OCI-M1 (cell line): ENCODE results near the gene CFAP141.
"Not testable (repeated sequence)": the region's sequence is repeated elsewhere in the genome, so short reads cannot be mapped to it uniquely, and the experiment has no call there.

Experiments used
- DNase-seq: peaks from one replicate; lab custom pipeline; 2025; lab: John Stamatoyannopoulos, UW

Gene CFAP141

DNA sequence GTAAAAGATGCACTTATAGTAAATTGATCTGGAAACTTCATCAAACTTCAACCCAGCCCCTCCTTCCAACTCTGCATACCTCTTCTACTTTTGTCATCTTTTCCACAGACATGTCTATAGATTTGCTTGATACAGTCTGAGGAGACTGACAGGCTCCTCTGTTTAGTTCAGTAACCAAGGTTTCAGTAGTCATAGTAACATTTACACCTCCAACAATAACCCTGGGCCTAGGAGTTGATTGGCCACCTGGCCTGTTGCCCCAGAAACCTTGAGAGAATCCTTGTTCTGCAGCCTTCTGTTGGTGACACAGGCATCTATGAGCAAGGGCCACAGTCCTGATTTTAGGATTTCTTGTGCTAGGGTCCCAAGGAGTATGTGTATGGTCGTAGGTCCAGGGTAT lies at the start of gene CFAP141:
CFAP141 (minus strand) TSS at position 138 of the 400 bp plus-strand sequence; CDS start at position 112, 26 bp downstream.
- peak; percentile 20 for DNase-seq

DNA sequence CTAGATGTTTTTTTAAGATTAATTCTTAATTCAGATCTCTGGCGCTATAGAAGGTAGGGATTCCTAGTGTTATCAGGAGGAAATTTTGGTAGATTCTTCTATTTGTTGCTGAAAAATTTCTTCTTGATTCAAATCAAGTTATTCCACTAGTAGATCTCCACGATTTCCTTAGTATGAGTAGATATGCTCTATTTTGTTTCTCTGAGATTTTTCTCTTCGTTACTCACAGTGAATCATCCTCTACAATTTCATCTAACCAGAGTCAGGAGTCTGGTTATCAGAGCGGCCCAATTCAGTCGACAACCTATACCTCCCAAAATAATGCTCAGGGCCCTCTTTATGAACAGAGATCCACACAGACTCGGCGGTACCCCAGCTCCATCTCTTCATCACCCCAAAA lies 47.5 kb upstream of the CFAP141 start:
- DNase-seq, result no peak

DNA sequence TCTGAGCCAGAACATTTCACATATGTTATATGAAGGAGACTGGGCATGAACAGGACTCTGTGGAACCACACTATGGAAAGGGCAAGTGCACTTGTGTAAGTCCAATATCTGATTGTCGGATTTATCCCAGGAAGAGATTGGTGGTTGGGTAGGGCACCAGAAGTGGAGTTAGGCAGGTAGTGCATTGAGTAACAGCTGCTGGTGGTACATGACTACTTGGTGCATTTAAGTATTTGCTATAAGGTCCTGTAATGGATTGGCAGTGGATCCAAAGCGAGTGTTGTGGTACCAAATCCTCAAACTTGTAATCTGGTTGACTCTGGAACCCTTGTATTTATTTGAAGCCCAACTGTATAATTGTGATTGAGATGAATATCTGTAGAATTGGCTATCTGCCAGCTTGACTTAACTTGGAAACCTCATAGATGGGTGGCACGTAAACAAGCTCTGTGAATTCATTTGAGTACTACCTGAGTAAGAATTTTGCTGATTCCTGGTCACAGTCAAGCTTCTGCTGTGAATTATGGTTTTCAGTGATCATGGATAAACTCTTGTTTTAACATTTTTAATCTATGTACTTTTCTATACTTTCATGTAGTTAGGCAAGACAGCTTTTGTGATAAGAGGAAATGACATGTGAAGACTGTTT lies 35.7 kb upstream of the CFAP141 start:
- no peak for DNase-seq

DNA sequence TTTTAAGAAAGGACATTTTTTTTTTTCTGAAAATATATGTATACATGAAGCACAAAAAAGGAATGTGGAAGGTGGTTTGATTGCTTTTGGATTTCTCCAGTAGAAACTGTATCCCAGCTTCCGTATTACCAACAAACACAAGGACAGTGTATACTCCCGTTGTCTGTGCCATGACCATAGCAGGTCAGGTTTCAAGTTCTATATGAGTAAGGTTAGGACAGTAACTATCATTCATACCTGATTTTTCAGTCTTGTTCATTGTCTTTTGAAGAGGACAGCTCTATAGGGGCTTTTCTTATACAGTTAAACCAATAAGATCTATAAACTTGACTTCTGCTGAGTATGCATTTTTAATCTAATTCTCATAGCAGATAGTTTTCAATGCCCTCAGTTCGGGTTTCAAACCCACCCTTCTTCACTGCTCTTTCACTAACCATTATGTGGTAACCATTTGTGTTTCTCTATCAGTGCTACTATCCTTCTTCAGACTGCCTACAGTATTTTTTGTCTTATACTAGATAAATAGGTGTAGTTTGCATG lies 34.2 kb upstream of the CFAP141 start:
- DNase-seq, result no peak

DNA sequence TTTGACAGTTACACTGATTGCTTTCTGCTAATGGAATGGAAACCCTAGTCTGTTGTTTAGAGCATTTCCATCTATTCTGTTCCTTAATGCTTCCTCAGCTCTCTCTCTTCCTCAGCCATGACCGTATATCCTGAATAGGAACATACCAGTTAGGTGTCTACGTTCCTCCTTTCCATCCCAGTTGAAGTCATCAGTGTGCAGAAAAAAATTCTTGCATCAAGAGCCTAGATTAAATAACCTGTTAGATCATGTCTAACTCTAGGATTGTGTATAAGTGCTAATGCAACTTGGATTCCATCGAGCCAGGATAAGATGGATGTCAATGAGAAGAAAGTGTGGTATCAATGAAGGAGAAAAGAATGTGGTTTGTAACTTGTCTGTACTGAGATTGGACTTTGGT lies 33.4 kb upstream of the CFAP141 start:
- DNase-seq, result no peak

DNA sequence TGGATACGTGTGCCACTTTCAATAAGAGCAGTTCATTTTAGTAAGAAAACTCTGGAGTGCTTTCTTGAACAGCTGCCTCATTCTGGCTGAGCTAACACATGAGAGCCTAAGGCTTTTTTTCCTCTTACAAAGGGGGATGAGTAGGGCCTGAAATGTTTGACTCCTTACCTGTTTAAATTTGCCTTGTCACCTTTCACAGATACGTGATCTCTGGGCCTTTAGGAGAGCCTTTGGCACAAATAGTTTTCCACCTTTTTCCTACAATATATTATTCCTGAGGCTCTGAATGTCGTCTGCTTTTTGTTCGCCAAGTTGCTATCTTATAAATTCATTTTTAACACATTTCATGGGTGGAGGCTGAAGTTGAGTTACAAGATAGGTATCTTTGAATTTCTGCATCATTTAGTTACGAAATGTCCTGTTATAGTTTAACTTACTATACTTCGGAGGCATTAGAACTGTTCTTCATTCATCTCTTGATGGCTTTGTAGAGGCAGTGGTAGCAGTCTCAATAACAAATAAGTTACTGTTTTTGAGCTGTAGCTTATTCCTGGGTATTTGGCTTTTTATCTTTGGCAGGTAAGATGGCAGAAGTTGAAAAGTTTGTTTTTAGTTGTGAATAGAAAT lies 31.9 kb upstream of the CFAP141 start:
- DNase-seq, result no peak

DNA sequence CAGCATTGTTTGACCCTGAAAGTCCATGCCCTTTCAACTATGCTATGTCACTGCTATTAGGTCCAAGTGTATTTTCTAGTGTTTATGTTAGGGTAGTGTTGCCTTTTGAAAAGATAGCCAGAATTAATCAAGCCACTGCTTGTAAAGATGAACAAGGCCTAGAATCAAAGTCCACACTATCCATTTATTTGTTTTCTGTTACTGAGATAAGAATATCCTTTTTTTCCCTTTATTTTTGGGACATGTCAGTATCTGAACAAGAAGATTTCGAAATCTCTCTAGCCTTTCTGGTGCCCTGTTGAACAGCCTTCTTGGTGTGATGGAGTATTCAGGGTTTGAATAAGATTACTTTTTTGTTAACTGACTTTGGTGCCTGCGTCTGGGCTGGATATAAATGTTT lies 31.3 kb upstream of the CFAP141 start:
- DNase-seq, result no peak

DNA sequence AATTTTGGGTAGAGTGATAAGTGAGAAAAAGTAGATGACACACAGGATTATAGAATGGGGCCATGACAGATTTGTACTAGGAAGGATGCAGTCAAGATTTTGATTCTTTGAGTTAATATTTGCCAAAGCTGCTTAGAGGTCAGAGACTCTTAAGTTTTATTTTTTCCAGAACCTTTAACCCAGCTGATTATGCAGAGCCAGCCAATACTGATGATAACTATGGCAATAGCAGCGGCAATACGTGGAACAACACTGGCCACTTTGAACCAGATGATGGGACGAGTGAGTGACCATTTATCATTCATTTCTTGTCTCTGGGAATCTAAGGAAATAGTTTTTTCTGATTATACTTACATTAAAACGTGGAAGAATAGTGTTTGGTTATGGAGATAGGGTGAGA lies 30.7 kb upstream of the CFAP141 start:
- no peak for DNase-seq

DNA sequence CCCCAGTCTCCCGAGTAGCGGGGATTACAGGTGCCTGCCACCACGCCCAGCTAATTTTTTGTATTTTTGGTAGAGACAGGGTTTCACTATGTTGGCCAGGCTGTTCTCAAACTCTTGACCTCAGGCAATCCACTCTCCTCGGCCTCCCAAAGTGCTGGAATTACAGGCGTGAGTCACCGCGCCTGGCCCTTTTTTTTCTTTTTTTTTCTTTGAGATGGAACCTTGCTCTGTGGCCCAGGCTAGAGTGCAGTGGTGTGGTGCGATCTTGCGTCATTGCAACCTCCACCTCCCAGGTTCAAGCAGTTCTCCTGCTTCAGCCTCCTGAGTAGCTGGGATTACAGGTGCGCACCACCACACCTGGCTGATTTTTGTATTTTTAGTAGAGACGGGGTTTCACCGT lies 27.0 kb upstream of the CFAP141 start:
- DNase-seq, result not testable (repeated sequence)

DNA sequence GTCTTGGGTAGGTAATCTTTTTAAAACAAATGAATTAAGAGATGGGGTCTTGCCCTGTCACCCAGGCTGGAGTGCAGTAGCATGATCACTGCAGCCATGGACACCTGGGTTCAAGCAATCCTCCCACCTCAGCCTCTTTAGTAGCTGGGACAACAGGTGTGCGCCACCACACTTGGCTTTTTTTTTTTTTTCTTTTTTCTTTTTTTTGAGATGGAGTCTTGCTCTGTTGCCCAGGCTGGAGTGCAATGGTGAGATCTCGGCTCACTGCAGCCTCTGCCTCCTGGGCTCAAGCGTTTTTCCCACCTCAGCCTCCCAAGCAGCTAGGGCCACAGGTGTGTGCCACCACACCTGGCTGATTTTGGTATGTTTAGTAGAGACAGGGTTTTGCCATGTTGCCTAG lies 25.0 kb upstream of the CFAP141 start:
- DNase-seq, result not testable (repeated sequence)

DNA sequence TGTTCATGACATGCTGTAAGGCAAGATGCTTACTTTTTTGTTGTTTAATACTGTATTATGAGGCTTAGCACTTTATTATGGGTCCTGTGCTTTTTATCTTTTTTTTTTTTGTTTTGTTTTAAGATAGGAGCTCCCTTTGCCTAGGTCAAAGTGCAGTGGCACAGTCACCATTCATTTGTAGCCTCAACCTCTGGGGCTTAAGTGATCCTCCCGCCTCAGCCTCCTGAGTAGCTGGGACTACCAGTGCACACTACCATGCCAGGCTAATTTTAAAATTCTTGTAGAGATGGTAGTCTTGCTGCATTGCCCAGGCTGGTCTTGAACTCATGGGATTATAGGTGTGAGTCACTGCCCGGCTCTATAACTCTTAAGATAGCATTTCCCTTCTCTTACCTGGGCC lies 19.2 kb upstream of the CFAP141 start:
- DNase-seq, result no peak

DNA sequence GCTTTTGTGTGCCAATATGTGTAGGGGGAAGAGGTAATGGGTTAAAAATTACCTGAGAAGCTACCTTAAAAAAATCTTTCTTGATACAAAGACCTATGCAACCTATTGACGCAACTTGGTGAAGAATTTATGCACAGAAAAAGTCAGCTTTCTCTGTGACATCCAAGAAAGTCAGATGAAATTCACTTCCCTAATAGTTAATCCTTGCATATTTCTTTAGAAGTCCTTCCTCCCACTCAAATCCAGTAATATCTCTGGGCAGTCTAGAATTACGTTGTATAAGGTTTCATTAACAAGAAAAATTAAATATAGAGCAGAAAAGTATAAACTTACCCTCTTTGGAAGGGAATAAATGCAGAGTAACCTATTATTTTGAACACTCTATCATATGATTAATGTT lies 17.5 kb upstream of the CFAP141 start:
- no peak for DNase-seq

DNA sequence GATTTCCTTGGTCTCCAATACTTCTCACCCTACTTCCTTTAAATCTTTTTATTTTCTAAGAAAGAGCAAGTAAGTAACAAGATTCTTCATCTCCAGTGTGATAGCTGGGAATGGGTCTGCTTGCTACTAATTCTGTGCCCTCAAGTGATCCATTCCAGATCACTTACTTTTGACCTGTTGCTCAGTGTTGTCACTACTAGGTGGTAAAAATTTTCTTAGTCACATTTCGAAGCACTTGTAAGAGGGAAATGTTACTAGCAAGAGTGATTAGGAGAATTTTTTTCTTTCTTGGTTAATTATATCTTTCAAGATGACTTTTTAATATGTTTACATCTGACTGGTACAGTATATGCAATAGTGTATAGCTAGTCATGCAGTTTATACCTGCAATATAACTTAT lies 16.8 kb upstream of the CFAP141 start:
- no peak for DNase-seq

DNA sequence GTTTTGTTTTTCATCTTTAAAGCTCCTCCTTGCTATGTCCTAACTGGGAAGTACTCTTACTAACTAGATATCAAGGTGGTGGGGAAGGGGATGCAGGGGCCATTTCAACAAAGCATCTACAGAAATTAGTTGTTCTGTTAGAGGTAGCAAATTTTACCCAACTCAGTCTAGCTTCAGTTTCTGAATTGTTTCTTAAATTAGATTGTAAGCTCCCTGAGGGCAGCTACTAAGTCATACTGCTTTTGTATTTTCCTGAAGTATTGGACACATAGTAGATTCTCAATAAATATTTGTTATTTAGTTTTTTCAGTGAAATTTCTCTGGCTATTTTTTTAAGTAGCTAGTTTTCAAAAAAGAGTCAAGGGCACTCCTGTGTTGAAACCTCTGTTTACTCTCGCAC lies 16.4 kb upstream of the CFAP141 start:
- DNase-seq, result no peak

DNA sequence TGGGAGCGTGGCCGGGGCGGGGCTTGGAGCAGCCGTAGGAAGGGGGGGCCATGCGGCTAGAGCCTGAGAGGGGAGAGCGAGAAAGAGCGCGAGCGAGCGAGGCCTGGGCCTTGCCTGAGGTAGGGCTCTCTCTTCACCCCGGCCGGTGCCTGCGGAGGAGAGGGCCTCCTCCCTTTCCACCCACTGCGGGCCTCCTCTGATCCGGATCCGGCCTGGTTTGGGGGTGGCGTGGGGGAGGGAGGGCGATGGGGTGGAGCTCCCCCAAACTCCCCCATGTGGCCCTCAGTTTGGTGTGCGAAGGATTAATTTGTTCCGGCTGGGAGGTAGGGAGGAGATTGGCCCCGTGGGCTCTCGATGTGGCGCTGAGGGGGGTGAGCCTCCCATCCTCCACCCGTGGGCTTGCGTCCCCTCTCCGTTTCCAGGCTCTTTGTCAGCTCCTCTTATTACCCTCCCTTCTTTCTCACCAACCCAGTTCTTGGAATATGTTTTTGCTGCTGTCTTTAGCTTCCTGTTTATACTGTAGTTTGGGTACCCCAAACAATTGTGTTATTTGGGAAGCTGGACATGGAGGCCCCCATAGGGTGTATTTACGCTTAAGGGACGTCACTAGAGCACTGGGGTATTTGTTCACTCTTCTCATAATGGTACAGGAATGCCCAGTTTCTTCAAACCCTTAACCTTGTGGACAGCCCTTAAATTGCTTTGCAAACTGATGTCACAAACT lies 15.3 kb upstream of the CFAP141 start:
- DNase-seq, result peak; percentile 71

DNA sequence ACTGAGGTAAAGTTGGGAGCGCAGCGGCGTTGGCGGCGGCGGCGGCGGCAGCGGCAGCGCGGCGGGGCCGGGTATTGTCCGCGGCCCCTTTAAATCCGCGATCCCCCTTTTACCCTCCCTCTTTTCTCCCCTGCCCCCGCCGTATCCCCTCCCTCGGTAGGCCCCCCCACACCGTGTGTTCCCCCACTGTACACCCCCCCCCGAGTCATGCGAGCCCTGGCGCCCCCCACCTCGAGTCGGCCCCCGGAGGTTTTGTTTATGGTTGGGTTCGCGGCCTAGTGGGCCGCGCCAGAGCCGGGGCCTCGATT lies 14.8 kb upstream of the CFAP141 start:
- DNase-seq, result no peak

DNA sequence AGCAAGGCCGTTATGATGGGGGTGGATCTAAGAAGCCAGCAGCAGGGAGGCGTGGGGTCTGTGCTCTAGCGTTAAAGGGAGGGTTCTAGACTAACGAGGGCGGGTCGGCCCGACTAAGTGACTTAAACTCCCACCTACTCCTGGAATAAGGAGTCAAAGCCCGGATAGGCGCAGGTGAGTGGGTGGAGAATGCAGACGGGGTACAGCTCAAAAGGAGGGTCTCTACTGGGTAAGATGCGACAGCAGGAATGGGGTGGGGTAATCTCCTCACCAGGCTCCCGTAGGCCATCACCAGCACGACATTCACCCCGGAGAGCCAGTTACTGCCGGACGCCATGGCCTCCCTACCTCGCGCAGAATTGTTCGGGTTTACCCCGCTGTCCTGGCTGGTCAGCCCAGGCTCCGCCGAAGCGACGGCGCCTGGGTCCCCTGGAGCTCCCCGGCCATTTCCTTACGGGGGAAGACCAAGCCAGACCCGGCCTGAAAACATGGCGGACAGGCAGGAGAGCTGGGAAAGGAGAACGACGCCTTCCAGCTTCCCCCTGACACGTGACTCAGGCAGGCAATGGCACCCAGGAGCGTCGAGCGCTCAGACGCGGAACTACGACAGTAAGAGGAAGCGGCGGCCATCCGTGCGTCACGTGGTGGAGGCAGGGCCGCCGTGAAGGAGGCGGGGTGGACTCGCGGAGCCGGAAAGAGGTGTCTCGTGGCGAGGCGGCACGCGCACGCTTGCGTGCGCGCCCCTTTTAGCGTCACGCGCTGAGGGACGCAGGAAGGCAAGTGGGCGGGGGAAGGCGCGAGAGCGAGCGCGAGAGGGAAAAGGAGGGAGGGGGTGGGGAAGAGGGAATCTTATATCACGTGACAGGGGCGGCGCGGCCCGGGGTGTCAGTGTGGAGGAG lies 14.2 kb upstream of the CFAP141 start, which contains the start of gene UBAP2L:
UBAP2L (plus strand) TSS at position 885 of the 899 bp plus-strand sequence. CDS start 4,169 bp downstream, outside the sequence.
- peak; percentile 100 for DNase-seq

DNA sequence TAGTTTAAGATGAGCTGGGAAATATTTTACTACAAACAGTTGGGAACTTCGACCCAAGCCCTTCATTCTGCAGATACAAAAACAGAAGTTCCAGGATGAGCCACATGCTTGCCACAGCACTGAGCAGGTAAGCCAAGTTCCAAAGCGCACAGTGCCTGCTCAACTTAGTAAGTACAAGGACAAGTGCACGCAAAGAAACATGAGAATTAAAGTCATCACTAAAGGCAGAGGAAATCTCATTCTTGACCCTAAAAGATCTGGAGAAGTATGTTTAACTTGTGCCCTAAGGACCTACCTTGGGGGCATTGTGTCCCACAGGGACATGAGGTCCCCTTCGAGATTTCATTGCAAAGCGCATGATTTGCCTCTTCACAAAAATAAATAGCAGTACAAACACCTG lies 13.4 kb upstream of the CFAP141 start:
- peak; percentile 66 for DNase-seq

DNA sequence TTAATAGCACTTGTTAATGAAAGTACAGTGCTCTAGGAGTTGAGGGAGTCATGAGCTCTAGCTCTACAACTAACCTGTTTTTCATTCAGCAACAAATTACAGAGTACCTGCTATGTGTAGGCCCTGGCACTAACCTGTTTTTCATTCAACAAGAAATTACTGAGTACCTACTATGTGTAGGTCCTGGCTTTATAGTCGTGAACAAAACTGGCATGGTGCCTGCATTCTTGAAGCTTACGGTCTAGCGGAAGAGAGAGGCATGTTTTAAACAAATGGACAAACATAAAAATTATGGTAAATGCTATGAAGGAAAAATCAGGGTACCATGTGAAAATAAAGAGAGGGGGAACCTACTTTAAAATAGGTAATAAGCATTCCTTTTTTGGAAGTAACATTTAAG lies 12.4 kb upstream of the CFAP141 start:
- DNase-seq, result no peak

DNA sequence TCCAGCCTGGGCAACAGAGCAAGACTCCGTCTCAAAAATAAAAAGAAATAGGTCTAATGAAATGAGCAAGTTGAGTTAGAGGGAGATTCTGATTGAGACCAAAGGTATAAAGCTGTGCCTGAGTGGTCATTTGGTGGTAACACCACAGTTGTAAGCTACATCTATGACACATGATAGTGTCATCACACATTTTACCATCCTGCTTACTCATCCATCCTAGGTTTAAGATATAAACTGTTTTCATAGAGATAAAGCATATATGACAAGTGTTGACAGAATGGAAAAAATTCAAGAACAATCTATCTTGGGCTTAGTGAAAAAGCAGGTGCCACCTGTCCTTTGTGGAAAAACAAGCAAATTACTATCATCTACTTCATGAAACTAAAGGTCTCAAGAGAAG lies 7.1 kb upstream of the CFAP141 start:
- no peak for DNase-seq

DNA sequence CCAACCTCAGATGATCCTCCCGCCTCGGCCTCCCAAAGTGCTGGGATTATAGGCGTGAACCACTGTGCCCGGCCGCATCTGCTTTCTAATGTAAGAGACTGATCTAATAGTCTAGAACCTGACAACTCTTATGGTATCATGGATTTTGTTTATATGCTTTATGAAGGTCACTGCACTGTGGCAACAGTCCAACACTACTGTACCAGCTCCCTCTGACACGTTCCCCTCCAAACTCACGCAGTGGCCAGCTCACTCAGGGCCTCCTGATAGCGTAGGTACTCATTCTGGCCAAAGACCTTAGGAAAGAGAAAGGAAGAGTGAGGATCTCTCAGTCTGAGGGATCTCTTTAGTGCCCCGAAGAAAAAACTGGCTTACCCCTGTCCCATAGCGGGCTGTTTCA lies 6.0 kb upstream of the CFAP141 start:
- DNase-seq, result no peak
